ENCODE data around the gene P2RY2.

GRCh38 chr11:73274722-73275380, 56.8 kb downstream of the P2RY2 start:
- TF ChIP-seq MAX (IDR thresholded peaks at IDR 0.05; ENCODE audit: low read depth, low read length) (no peak), IRF3 (IDR thresholded peaks at IDR 0.05) (no peak), CHD1 (IDR thresholded peaks at IDR 0.05; ENCODE audit: low read depth, low read length) (no peak), ZNF274 (IDR thresholded peaks at IDR 0.05; ENCODE audit: insufficient read depth, insufficient read length) (no peak), IKZF2 (IDR thresholded peaks at IDR 0.05) (no peak), SKIL (IDR thresholded peaks at IDR 0.05; ENCODE audit: low read depth, poor library complexity, severe bottlenecking) (no peak), ATF7 (IDR thresholded peaks at IDR 0.05; ENCODE audit: low read depth) (no peak)
- TF ChIP-seq, protein P1, sequence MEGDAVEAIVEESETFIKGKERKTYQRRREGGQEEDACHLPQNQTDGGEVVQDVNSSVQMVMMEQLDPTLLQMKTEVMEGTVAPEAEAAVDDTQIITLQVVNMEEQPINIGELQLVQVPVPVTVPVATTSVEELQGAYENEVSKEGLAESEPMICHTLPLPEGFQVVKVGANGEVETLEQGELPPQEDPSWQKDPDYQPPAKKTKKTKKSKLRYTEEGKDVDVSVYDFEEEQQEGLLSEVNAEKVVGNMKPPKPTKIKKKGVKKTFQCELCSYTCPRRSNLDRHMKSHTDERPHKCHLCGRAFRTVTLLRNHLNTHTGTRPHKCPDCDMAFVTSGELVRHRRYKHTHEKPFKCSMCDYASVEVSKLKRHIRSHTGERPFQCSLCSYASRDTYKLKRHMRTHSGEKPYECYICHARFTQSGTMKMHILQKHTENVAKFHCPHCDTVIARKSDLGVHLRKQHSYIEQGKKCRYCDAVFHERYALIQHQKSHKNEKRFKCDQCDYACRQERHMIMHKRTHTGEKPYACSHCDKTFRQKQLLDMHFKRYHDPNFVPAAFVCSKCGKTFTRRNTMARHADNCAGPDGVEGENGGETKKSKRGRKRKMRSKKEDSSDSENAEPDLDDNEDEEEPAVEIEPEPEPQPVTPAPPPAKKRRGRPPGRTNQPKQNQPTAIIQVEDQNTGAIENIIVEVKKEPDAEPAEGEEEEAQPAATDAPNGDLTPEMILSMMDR (IDR thresholded peaks at IDR 0.05 in 2 of 3, conservative IDR thresholded peaks at IDR 0.05 in 1 of 3; ENCODE audit: control insufficient read depth in 2 of 3, extremely low read depth in 1 of 3, insufficient read depth in 1 of 3, low read depth in 3 of 3, low read length in 3 of 3) = no peak

All from GM12878 (cell line).